ENCODE measurements around the gene FRMD5.

The FRMD5 gene

DNA sequence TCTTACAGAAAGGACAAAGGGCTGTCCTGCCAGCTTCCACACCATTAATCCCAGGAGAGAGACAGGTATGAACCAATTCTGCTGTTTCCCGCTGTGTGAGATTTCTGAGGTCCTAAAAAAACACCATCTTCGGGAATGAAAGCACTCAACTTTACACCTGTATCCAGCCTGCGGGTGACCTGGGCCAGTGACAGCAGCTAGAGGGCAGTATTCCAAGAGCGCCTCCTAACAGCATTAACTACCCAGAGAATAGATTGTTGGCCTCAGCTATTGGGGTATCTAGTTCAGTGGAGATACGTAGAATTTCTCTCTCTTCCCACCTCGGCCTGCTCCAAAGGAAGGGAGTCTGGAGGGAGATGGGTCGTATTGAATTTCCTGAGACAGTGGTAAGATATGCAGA is 313.1 kb downstream of the FRMD5 start:
- Histone ChIP-seq H3K18ac (ENCODE audit: low read depth in 1 of 2, low read length in 2 of 2) (no peak overlapping the region), H2BK5ac (ENCODE audit: low read depth, low read length, poor library complexity, severe bottlenecking) (no peak overlapping the region), H4K91ac (ENCODE audit: low read length) (no peak overlapping the region), H3K4ac (ENCODE audit: low read depth in 1 of 2, low read length in 2 of 2) (no peak overlapping the region), H3K23ac (ENCODE audit: low read length in 2 of 2) (no peak overlapping the region), H2AFZ (ENCODE audit: low read depth, low read length) (no peak overlapping the region), H3K9ac (ENCODE audit: low read length) (no peak overlapping the region), H4K8ac (ENCODE audit: low read length) (no peak overlapping the region), H3K79me1 (replicated peaks; ENCODE audit: low read length, poor library complexity, severe bottlenecking) (peaks cover 6% of the 10 kb centered on the region), H2BK120ac (ENCODE audit: low read depth, low read length) (no peak overlapping the region), H3K14ac (ENCODE audit: low read length in 2 of 2) (no peak overlapping the region), H3K4me2 (ENCODE audit: low read length, poor library complexity, severe bottlenecking) (no peak overlapping the region), H2BK15ac (ENCODE audit: low read depth, poor library complexity, severe bottlenecking) (no peak overlapping the region), H3K4me3 (ENCODE audit: insufficient read depth in 1 of 2, low read depth in 1 of 2, low read length in 2 of 2) (no peak overlapping the region), H3K27me3 (ENCODE audit: control insufficient read depth in 1 of 2, insufficient read depth in 1 of 2, low read length in 2 of 2) (no peaks in the 10 kb centered on the region), H2AK5ac (ENCODE audit: low read length, severe bottlenecking) (no peak overlapping the region), H3K27ac (ENCODE audit: low read length, poor library complexity, severe bottlenecking) (no peak overlapping the region), H3K36me3 (ENCODE audit: control insufficient read depth in 1 of 2, insufficient read depth in 2 of 2, low read depth in 1 of 2, low read length in 2 of 2) (peaks cover 20 to 42% of the 10 kb centered on the region in 2 experiments), H3K9me3 (ENCODE audit: control insufficient read depth, low read length) (no peaks in the 10 kb centered on the region), H2BK12ac (ENCODE audit: low read length in 2 of 2) (no peak overlapping the region), H3K4me1 (ENCODE audit: control insufficient read depth, insufficient read depth, low read depth, low read length) (no peaks in the 10 kb centered on the region)
- WGBS, result 93% methylated on average over 6 of the region's 7 CpGs
- no peak for DNase-seq

DNA sequence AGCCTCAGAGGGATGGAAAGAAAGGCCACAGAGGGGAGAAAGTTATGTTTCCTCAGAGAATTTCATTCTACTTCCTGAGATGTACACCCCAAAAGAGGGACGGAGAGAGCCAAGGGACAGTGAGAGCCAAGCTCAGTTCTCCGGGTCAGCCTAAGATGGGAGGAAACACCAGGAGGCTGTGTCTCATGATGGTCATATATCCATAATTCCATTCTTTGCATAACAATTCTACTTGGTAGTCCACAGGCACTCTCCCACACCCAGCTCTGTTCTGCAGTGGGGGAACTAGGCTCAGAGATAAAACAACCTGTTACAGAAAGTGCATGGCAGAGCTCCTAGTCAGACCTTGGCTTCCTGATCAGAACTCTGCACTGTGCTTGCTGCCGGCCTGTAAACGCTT is 313.8 kb downstream of the FRMD5 start:
- Histone ChIP-seq H3K4ac (ENCODE audit: low read depth in 1 of 2, low read length in 2 of 2) (no peak overlapping the region), H3K27me3 (ENCODE audit: control insufficient read depth in 1 of 2, insufficient read depth in 1 of 2, low read length in 2 of 2) (no peaks in the 10 kb centered on the region), H3K14ac (ENCODE audit: low read length in 2 of 2) (no peak overlapping the region), H3K27ac (ENCODE audit: low read length, poor library complexity, severe bottlenecking) (no peak overlapping the region), H2BK120ac (ENCODE audit: low read depth, low read length) (no peak overlapping the region), H2AFZ (ENCODE audit: low read depth, low read length) (no peak overlapping the region), H3K4me2 (ENCODE audit: low read length, poor library complexity, severe bottlenecking) (no peak overlapping the region), H3K18ac (ENCODE audit: low read depth in 1 of 2, low read length in 2 of 2) (no peak overlapping the region), H3K23ac (ENCODE audit: low read length in 2 of 2) (no peak overlapping the region), H3K9me3 (ENCODE audit: control insufficient read depth, low read length) (no peaks in the 10 kb centered on the region), H3K4me1 (ENCODE audit: control insufficient read depth, insufficient read depth, low read depth, low read length) (no peaks in the 10 kb centered on the region), H2BK12ac (ENCODE audit: low read length in 2 of 2) (no peak overlapping the region), H3K4me3 (ENCODE audit: insufficient read depth in 1 of 2, low read depth in 1 of 2, low read length in 2 of 2) (no peak overlapping the region), H4K91ac (ENCODE audit: low read length) (no peak overlapping the region), H3K36me3 (ENCODE audit: control insufficient read depth in 1 of 2, insufficient read depth in 2 of 2, low read depth in 1 of 2, low read length in 2 of 2) (peaks cover 20 to 36% of the 10 kb centered on the region in 2 experiments), H4K8ac (ENCODE audit: low read length) (no peak overlapping the region), H3K9ac (ENCODE audit: low read length) (no peak overlapping the region), H2BK15ac (ENCODE audit: low read depth, poor library complexity, severe bottlenecking) (no peak overlapping the region), H3K79me1 (replicated peaks; ENCODE audit: low read length, poor library complexity, severe bottlenecking) (peaks cover 6% of the 10 kb centered on the region), H2AK5ac (ENCODE audit: low read length, severe bottlenecking) (no peak overlapping the region), H2BK5ac (ENCODE audit: low read depth, low read length, poor library complexity, severe bottlenecking) (no peak overlapping the region)
- DNase-seq, result no peak
- 98% methylated on average over 4 of the region's 4 CpGs for WGBS

DNA sequence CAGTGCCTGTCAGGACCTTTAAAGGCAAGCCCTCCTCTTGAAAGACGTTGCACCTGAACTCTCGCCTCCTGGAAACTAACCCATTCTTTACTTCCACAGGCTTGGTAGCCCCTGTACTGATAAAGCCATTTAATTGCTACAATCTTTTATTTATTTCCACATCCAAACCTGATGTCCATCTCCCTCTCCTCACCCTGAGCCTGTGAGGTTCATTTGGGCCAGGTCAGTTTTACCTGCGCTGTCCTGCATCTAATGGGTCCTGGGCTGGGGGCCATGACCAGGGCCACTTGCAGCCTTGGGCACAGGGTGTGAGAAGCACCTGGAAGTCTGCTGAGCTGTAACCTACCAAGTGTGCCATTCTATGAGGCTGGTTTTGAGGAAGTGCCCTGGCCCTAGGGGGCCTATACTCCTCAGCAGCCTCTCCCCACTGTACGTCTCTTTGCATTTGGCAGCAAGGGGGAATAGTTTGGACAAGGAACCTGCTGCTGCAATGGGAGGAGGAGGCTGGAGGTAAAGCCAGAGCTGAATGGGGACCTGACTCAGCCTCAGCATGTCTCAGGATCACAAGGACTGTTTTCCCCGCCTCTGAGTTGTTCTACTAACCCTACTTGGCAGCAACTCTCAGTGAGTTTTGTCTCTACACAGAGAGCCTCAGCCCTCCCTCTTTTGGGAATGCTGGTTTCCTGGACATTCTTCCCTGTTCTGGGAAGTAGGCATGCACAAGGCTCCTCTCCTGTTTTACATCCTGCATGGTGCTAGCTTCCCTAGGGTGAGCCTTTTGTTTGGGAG is 314.5 kb downstream of the FRMD5 start:
- Histone ChIP-seq H3K79me1 (replicated peaks; ENCODE audit: low read length, poor library complexity, severe bottlenecking) (peaks cover 6% of the 10 kb centered on the region), H3K4ac (ENCODE audit: low read depth in 1 of 2, low read length in 2 of 2) (no peak overlapping the region), H2BK5ac (ENCODE audit: low read depth, low read length, poor library complexity, severe bottlenecking) (no peak overlapping the region), H2BK15ac (ENCODE audit: low read depth, poor library complexity, severe bottlenecking) (no peak overlapping the region), H3K36me3 (ENCODE audit: control insufficient read depth in 1 of 2, insufficient read depth in 2 of 2, low read depth in 1 of 2, low read length in 2 of 2) (peaks cover 20 to 36% of the 10 kb centered on the region in 2 experiments), H3K9me3 (ENCODE audit: control insufficient read depth, low read length) (no peaks in the 10 kb centered on the region), H3K23ac (ENCODE audit: low read length in 2 of 2) (no peak overlapping the region), H3K27me3 (ENCODE audit: control insufficient read depth in 1 of 2, insufficient read depth in 1 of 2, low read length in 2 of 2) (no peaks in the 10 kb centered on the region), H3K27ac (ENCODE audit: low read length, poor library complexity, severe bottlenecking) (no peak overlapping the region), H3K14ac (ENCODE audit: low read length in 2 of 2) (no peak overlapping the region), H4K8ac (ENCODE audit: low read length) (no peak overlapping the region), H3K9ac (ENCODE audit: low read length) (no peak overlapping the region), H3K4me1 (ENCODE audit: control insufficient read depth, insufficient read depth, low read depth, low read length) (no peaks in the 10 kb centered on the region), H3K4me2 (ENCODE audit: low read length, poor library complexity, severe bottlenecking) (no peak overlapping the region), H2AK5ac (ENCODE audit: low read length, severe bottlenecking) (no peak overlapping the region), H3K18ac (ENCODE audit: low read depth in 1 of 2, low read length in 2 of 2) (no peak overlapping the region), H2BK12ac (ENCODE audit: low read length in 2 of 2) (no peak overlapping the region), H4K91ac (ENCODE audit: low read length) (no peak overlapping the region), H2BK120ac (ENCODE audit: low read depth, low read length) (no peak overlapping the region), H3K4me3 (ENCODE audit: insufficient read depth in 1 of 2, low read depth in 1 of 2, low read length in 2 of 2) (no peak overlapping the region), H2AFZ (ENCODE audit: low read depth, low read length) (no peak overlapping the region)
- no peak for DNase-seq
- WGBS, result 91% methylated on average over 4 of the region's 5 CpGs

DNA sequence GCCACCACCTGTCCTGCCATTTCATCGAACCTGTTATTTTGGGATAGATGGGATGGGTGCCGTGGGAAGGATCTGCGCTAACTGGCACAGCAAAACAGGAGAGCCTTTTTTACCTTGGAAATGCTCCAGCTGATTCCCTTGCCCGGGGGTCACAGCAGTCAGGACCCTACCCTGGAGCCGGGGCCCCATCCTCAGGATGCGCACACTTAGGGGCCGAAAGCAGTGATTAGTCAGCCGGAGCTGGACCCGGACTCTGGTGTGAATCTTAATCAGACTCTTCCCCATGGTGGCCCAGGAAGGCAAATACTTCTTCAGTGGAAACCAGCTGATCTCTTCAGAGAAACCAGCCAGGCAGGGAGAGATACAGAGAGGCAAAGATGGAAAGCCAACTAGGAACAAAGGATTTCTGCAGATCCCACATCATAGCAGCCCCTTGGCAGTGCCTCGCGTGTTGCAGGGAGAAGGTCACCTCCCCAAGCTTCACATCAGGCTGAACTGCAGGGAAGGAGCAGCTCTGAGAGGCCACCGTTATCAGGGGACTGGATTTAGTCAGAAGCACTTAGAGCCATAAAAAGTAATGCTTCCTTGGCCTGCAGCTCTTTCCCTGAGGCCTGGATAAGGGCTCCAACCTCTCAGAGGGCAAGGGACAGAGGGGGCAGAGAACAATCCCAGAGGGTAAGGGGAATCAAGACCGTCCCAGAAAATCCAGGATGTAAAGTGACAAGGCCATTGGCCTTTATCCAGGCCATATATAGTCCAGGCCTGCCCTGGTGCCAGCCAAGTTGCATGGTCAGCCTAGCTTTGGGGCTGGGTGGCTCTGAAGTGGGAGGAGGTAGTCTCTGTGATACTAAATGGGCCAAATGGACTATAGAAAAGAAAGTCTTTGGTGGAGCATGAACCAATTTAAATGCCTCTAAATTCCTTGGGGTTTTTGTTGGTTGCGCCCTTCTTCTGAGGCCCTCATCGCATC is 315.4 kb downstream of the FRMD5 start:
- Histone ChIP-seq H3K27me3 (ENCODE audit: control insufficient read depth in 1 of 2, insufficient read depth in 1 of 2, low read length in 2 of 2) (no peaks in the 10 kb centered on the region), H3K4ac (ENCODE audit: low read depth in 1 of 2, low read length in 2 of 2) (no peak overlapping the region), H2AK5ac (ENCODE audit: low read length, severe bottlenecking) (no peak overlapping the region), H3K9me3 (ENCODE audit: control insufficient read depth, low read length) (no peaks in the 10 kb centered on the region), H2BK5ac (ENCODE audit: low read depth, low read length, poor library complexity, severe bottlenecking) (no peak overlapping the region), H4K8ac (ENCODE audit: low read length) (no peak overlapping the region), H2AFZ (ENCODE audit: low read depth, low read length) (peak overlapping the region; percentile 73), H3K4me2 (ENCODE audit: low read length, poor library complexity, severe bottlenecking) (no peak overlapping the region), H3K23ac (ENCODE audit: low read length in 2 of 2) (no peak overlapping the region), H3K4me1 (ENCODE audit: control insufficient read depth, insufficient read depth, low read depth, low read length) (peaks cover 2% of the 10 kb centered on the region), H3K79me1 (replicated peaks; ENCODE audit: low read length, poor library complexity, severe bottlenecking) (peaks cover 7% of the 10 kb centered on the region), H3K18ac (ENCODE audit: low read depth in 1 of 2, low read length in 2 of 2) (no peak overlapping the region), H3K14ac (ENCODE audit: low read length in 2 of 2) (no peak overlapping the region), H2BK12ac (ENCODE audit: low read length in 2 of 2) (no peak overlapping the region), H3K36me3 (ENCODE audit: control insufficient read depth in 1 of 2, insufficient read depth in 2 of 2, low read depth in 1 of 2, low read length in 2 of 2) (peaks cover 17 to 41% of the 10 kb centered on the region in 2 experiments), H4K91ac (ENCODE audit: low read length) (peak overlapping the region; percentile 62), H2BK120ac (ENCODE audit: low read depth, low read length) (no peak overlapping the region), H3K9ac (ENCODE audit: low read length) (no peak overlapping the region), H2BK15ac (ENCODE audit: low read depth, poor library complexity, severe bottlenecking) (peak overlapping the region; percentile 36), H3K4me3 (ENCODE audit: insufficient read depth in 1 of 2, low read depth in 1 of 2, low read length in 2 of 2) (no peak overlapping the region), H3K27ac (ENCODE audit: low read length, poor library complexity, severe bottlenecking) (no peak overlapping the region)
- 80% methylated on average over 15 of the region's 15 CpGs for WGBS
- DNase-seq, result no peak

Measured in mesenchymal stem cell (in vitro differentiated cells and primary cell).